HG03432 (cell line): ENCODE results near the gene SUDS3.
"Not testable (repeated sequence)": the region's sequence is repeated elsewhere in the genome, so short reads cannot be mapped to it uniquely, and the experiment has no call there.

Experiments used
- ATAC-seq: cut with Tn5 transposase; IDR thresholded peaks from one replicate; pipeline ENCODE4 v1.9.1; 2021; ENCODE audit warnings: mild to moderate bottlenecking, moderate library complexity; ENCODE audit not compliant: unreplicated experiment

SUDS3 gene

GRCh38 chr12:118376089-118377020 is at the start of gene SUDS3:
Gene SUDS3 (plus strand): TSS chr12:118376555. CDS start chr12:118376692, 137 bp downstream.
- peak; percentile 34 for ATAC-seq

- ATAC-seq, result no peak
Measured at GRCh38 chr12:118326991-118327390, 49.4 kb upstream of the SUDS3 start.

GRCh38 chr12:118327391-118327790 is 49.0 kb upstream of the SUDS3 start:
- no peak for ATAC-seq

- no peak for ATAC-seq
Measured at GRCh38 chr12:118328486-118329330, 47.6 kb upstream of the SUDS3 start.

GRCh38 chr12:118330421-118331018 is 45.8 kb upstream of the SUDS3 start:
- peak; percentile 79 for ATAC-seq

- no peak for ATAC-seq
Measured at GRCh38 chr12:118332511-118332910, 43.8 kb upstream of the SUDS3 start.

- ATAC-seq, result no peak
Measured at GRCh38 chr12:118334241-118334640, 42.1 kb upstream of the SUDS3 start.

GRCh38 chr12:118334939-118335567 is 41.3 kb upstream of the SUDS3 start:
- ATAC-seq, result no peak

- no peak for ATAC-seq
Measured at GRCh38 chr12:118336123-118336522, 40.2 kb upstream of the SUDS3 start.

- no peak for ATAC-seq
Measured at GRCh38 chr12:118337194-118337838, 39.0 kb upstream of the SUDS3 start.

- no peak for ATAC-seq
Measured at GRCh38 chr12:118342090-118342489, 34.3 kb upstream of the SUDS3 start.

- no peak for ATAC-seq
Measured at GRCh38 chr12:118344829-118345228, 31.5 kb upstream of the SUDS3 start.

- ATAC-seq, result no peak
Measured at GRCh38 chr12:118345355-118345754, 31.0 kb upstream of the SUDS3 start.

GRCh38 chr12:118346895-118347294 is 29.5 kb upstream of the SUDS3 start:
- ATAC-seq, result peak; percentile 82

GRCh38 chr12:118347916-118348315 is 28.4 kb upstream of the SUDS3 start:
- no peak for ATAC-seq

- ATAC-seq, result no peak
Measured at GRCh38 chr12:118350908-118351559, 25.3 kb upstream of the SUDS3 start.

GRCh38 chr12:118353721-118354120 is 22.6 kb upstream of the SUDS3 start:
- no peak for ATAC-seq

- ATAC-seq, result not testable (repeated sequence)
Measured at GRCh38 chr12:118354503-118354902, 21.9 kb upstream of the SUDS3 start.

- no peak for ATAC-seq
Measured at GRCh38 chr12:118354903-118355302, 21.5 kb upstream of the SUDS3 start.

GRCh38 chr12:118355843-118356242 is 20.5 kb upstream of the SUDS3 start:
- no peak for ATAC-seq
